Measurements from ENCODE around the gene IGF2.

DNA sequence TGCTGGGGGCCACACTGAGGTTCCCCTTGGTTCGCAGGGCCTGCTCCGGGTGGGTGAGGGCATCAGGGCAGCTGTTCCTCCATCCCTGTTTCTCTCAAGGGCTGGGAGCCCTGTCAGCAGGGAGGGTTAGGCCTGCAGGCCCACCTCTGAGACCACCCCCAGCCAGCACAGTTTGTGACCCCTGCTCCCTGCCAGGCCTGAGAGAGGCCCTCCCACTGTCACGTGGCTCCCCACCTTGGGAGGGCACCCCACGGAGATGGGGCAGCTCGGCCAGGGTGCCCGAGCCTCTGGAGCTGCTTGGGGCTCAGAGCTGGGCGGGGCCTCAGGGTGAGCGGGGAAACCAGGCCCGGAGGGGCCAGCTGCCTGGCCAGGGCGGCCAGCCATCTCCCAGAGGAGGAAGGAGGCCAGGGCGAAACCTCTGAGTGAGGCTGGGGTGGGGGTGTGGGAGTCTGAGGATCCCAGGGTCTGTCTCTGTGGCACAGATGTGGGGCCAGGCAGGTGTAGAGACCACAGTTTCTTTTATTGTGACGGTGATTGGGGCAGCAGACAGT, 24.3 kb upstream of the IGF2 start:
- TF ChIP-seq CTCF (IDR thresholded peaks at IDR 0.05) (no peak), POLR2A (IDR thresholded peaks at IDR 0.05) (no peak)

Measured in esophagus squamous epithelium (tissue), 4 donors.